HG02798 (cell line): ENCODE data around the gene PJA1.
A peak's percentile ranks its signal among the peaks of the same experiment; 100 is the strongest.

Experiments used
- ATAC-seq: cut with Tn5 transposase; IDR thresholded peaks from one replicate; pipeline ENCODE4 v1.9.1; 2021; ENCODE audit warnings: mild to moderate bottlenecking; ENCODE audit not compliant: unreplicated experiment, poor library complexity

The PJA1 gene

GRCh38 chrX:69172937-69173336 is 7.7 kb upstream of the PJA1 start:
- no peak for ATAC-seq

- ATAC-seq, result no peak
Observed at GRCh38 chrX:69170319-69170718, 5.1 kb upstream of the PJA1 start.

- ATAC-seq, result peak; percentile 57
Observed at GRCh38 chrX:69163936-69164741, 1.1 kb downstream of the PJA1 start.

- no peak for ATAC-seq
Observed at GRCh38 chrX:69162361-69162865, 2.8 kb downstream of the PJA1 start.

- ATAC-seq, result no peak
Observed at GRCh38 chrX:69161786-69162349, 3.4 kb downstream of the PJA1 start.

GRCh38 chrX:69161371-69161770 is 3.9 kb downstream of the PJA1 start:
- no peak for ATAC-seq

- ATAC-seq, result peak; percentile 90
Observed at GRCh38 chrX:69158166-69158980, 6.9 kb downstream of the PJA1 start.

- ATAC-seq, result no peak
Observed at GRCh38 chrX:69156638-69157037, 8.6 kb downstream of the PJA1 start.

- ATAC-seq, result no peak
Observed at GRCh38 chrX:69155786-69156520, 9.3 kb downstream of the PJA1 start.

- no peak for ATAC-seq
Observed at GRCh38 chrX:69154051-69154450, 11.2 kb downstream of the PJA1 start.

- no peak for ATAC-seq
Observed at GRCh38 chrX:69153060-69153730, 12.1 kb downstream of the PJA1 start.

- no peak for ATAC-seq
Observed at GRCh38 chrX:69152417-69152841, 12.8 kb downstream of the PJA1 start.

GRCh38 chrX:69151866-69152284 is 13.4 kb downstream of the PJA1 start:
- no peak for ATAC-seq

- ATAC-seq, result no peak
Observed at GRCh38 chrX:69150281-69150960, 14.8 kb downstream of the PJA1 start.

- ATAC-seq, result no peak
Observed at GRCh38 chrX:69149466-69150280, 15.6 kb downstream of the PJA1 start.

- ATAC-seq, result no peak
Observed at GRCh38 chrX:69148946-69149345, 16.3 kb downstream of the PJA1 start.

- no peak for ATAC-seq
Observed at GRCh38 chrX:69146739-69147138, 18.5 kb downstream of the PJA1 start.

GRCh38 chrX:69145714-69146113 is 19.5 kb downstream of the PJA1 start:
- ATAC-seq, result no peak
